Activated CD4-positive, CD25-positive, alpha-beta regulatory T cell treated with anti-CD3 and anti-CD28 coated beads, Interleukin-2, amount 50 U/mL, for 72 hours (primary cell): ENCODE measurements around the gene FAR1.
"Not testable (repeated sequence)": the region's sequence is repeated elsewhere in the genome, so short reads cannot be mapped to it uniquely, and the experiment has no call there.

Experiments used
- DNase-seq: peaks from one replicate; pipeline ENCODE4 v3.0.0; 2021

Gene FAR1

DNA sequence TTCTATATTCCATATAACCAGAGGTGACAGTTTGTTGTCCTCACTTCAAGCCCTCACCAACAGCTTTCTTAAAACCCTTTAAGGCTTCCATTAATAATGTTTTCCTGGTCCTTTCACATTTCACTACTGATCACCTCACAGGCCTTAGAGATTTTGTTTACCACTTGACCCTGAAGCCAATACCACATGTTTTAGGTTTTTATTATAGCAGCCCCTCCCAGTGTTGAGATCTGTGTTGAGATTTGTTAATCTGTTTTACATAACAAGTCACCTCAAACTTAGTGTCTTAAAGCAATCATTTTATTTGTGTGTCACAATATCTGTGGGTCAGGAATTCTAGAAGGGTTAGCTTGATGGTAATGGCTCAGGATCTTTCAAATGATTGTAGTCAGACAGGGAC, 49.9 kb downstream of the FAR1 start:
- DNase-seq: no peak

DNA sequence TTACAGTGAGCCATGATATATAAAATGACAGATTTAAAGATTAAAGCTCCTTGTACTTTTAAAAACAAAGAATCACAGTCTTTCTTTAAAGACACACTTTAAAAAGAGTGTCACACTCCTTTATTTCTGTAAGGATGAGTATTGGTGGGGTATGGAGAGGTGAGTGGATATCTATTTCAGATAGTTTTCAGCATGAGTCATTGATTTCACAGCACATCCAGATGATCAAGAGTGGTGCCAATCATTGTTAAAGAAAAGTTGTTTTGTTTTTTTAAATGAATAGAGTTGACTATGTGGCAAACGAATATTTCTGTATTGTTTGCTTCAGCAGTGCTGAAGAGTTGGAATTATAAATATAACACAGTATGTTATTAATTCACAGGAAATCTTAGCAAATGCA, 52.5 kb downstream of the FAR1 start:
- no peak for DNase-seq

DNA sequence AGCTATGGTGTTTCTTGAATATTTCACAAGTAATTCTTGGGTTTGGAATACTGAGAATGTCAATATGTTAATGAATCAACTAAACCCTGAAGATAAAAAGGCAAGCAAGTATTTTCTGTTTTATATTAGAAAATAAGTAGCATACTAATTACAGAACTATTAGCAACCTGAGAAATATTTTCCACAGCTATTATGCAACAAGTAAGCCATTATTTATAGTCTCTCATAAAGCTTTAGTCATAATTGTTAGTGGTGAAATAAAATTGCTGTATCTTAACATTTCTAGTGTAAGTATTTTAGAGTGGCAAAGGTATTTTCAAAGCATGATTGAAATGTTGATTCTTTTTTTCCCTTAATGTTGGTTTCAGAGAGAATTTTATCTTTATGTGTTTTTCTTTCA, 53.3 kb downstream of the FAR1 start:
- no peak for DNase-seq

DNA sequence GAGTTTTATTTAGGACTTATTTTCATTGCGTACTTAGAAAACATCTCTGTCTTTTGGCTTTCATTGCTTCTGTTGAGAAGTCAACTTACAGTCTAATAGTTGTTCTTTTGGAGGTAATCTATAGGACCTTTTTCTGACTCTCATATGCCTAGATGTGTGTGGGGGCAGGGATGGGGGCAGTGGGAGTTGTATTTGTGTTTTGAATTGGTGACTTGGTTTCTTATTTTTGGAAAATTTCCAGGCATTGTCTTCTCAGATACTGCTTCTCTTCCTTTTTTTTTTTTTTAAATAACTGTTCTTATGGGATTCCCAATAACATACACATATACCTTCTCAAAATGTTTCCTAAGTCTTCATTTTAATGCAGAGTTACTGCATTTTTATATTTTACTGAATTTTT, 58.0 kb downstream of the FAR1 start:
- no peak for DNase-seq

DNA sequence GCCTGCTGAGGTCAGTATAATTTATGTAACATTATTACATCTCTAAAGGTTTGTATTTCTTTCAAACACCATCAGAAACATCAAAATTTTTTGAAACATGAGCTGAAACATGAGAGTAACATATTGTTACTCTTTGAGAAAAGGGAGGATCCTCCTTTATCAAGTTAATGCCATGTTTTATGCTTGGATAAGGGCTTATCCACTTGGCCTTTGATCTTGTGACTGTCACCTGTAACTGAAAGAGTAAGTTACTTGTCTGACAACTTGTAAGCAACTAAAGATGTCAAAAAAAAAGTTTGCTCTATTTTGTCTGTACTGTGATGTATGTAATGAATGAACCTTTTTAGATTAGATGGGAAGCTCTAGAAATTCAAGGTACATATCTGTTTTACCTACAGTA, 59.6 kb downstream of the FAR1 start:
- no peak for DNase-seq

DNA sequence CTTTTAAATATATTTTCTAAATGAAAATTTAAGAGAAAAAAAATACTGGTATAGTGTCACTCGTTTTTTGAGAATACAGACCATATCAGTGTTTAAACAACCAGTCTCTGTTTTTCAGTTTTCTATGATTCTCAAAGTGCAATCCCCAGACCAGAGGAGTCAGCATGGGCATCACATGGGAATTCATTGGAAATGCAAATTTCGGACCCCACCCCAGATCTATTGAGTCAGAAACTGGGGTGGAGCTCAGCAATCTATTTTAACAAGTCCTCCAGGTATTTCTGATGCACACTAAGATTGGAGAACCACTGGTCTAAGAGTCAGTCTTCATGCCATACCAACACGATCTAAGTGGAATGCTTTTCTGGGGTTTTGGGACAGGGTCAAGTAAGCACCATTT, 66.1 kb downstream of the FAR1 start:
- no peak for DNase-seq

DNA sequence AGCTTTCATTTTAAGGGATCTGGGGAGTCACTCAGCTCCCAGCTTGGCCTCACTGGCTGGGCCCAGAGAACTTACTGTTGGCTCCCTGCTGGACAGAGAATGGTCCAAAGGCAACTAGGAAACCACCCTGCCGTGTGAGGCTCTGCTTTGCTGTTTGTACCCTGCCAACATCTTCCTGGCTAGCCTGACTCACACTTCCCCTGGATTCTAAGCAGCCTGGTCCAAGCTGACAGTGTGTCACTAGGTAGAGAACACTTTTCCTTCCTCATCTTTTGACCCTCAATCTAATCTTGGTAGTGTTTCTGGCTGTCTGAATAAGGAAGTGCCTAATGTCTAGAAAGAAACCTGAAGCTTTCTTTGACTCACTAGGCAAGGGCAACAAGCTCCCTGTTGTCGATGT, 76.7 kb downstream of the FAR1 start:
- DNase-seq: no peak

DNA sequence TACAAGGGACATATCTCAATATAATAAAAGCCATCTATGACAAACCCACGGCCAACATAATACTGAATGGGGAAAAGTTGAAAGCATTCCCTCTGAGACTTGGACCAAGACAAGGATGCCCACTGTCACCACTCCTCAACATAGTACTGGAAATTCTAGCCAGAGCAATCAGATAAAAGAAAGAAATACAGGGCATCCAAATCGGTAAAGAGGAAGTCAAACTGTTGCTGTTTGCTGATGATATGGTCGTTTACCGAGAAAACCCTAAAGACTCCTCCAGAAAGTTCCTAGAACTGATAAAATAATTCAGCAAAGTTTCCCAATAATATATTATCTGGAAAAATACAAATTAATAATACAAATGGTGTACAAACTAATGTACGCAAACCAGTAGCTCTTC, 84.8 kb downstream of the FAR1 start:
- DNase-seq: not testable (repeated sequence)

DNA sequence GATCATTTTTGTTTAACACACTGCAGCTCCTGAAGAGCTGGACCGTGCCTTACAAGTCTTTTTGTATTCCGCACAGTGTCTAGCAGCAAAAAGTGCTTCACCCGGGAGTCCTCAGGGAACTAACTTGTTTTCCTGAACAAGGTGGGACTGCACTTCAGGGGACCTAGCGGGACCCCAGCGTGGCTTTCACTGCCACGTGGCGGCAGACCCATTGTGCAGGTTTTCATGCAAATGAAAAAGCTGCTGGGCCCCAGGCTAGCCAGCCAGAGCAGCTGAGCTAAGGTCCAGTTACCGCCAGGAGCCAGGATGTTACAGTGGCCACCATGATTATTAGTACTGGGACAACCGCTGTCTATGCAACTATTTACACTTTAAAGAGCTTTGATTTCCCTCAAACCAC, 90.6 kb downstream of the FAR1 start:
- DNase-seq: no peak

DNA sequence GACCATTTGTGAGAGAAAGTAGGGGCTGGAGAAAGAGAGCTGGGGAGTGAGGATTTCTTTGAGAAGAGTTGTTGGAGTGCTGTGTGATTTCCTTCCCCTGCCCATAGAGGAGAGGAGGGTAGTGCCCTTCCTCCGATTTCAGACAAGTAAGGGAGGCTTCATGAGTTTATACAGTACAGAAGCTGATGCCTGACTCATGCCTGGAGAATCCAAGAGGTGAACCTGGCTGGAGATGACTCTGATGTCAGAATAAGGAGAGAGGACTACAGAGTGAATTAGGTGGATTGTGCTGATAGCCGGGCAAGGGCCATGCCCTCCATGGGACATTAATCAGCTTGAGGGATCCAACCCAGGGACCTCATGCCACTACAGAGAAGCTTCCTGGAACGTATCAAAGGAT, 91.6 kb downstream of the FAR1 start:
- DNase-seq: no peak

DNA sequence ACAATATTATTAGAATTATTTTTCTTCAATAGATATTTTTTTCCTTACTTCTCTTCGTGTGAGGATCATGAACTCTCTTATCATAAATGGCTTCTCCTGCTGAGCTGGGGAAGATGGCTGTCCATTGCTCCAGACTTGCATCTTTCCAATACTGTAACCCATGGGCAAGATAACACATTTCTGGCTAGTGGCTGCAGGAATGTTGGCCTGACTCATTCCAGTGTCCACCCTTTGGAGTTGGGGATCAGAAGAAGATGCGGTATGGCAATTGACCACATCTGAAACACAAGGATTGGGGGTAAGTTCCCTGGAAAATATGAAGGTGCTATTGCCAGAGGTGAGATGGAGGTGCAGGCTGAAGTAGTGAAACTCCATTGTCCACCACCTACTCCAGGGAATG, 92.8 kb downstream of the FAR1 start:
- no peak for DNase-seq

DNA sequence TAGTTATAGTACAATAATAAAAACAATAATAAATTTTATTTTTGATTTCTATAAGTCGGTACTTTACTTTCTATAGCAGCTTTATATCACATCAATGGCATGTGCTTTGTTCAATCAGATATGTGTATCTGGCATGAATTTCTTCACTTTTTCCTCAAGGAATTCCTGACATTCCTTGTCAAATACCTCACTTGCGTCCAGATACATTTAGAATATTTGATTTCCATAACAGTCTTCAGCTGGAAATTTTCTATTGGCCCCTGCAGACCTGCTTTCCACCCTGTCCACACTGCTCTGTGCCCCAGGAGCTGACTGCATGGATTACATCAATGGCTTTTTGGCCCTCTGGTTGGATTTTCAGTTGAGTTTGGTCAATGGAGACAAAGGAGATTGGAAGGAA, 93.2 kb downstream of the FAR1 start:
- DNase-seq: no peak

DNA sequence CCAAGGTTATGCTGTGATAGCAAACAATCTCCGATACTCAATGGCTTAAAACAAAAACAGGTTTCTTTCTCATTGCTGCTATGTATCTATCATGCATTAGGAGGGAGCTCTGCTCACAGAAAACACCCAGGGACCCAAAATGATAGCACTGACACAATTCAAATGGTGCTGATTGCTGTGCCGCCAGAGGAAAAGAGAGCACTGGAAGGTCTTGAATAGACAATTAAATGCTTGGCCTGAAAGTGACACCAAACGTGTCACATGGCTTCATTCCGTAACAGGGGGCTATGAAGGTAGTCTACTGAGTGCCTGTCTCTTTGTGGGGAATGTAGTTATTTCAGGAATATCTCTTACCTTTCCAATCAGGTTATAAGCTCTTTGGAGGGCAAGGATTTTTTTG, 94.2 kb downstream of the FAR1 start:
- no peak for DNase-seq

DNA sequence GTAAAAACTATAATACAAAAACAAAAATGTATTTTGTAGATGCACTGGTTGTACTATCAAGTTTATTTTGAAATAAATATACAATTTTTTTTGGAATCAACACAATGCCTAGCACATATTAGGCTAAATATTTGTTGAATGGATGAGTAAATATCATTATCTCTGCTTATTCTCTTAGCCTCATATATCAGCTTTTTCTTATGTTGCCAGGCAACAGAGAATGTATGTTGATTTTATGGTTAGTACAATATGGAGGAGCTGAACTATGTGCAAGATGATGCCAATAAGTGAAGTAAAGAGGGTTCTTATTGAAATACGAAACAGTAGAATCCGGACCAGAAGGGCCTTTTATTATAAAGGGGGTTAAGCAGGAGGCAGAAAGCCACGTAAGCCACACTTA, 94.9 kb downstream of the FAR1 start:
- DNase-seq: no peak

DNA sequence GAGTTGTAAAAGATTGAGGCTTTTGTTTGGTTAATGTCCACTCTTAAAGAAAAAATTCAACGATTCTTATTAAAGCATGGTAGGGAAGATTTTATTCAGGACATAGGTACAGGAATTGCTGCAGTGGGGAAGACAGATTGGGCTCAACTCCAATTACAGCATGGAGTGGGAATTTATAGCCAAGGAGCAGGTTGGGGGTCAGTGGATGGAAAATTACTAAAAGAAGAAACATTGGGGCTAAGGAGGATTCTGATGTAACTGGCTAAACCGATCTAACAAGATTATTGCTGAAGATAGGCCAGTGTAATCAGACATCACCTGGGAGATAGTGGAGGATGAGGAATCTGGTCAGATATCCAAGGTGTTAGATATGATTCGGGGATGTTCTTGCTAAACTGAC, 97.4 kb downstream of the FAR1 start:
- no peak for DNase-seq

DNA sequence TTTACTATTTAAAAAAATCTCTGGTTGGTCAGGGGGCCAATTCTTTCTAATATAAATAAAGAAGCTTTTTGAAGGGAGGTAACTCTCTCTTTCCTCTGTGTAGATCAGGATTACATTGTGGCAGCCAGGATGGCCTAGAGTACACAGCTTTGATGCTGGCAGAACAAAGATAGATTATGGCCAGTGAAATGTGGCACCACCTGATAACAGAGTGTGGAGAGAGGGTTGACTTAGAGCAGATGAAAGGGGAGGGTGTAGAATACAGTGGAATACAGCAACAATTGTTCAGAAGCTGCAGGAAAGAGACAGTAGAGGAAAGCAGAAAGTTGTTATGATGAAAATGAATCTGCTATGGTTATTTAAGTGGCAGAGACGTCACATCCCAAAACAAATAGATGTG, 99.0 kb downstream of the FAR1 start:
- no peak for DNase-seq

DNA sequence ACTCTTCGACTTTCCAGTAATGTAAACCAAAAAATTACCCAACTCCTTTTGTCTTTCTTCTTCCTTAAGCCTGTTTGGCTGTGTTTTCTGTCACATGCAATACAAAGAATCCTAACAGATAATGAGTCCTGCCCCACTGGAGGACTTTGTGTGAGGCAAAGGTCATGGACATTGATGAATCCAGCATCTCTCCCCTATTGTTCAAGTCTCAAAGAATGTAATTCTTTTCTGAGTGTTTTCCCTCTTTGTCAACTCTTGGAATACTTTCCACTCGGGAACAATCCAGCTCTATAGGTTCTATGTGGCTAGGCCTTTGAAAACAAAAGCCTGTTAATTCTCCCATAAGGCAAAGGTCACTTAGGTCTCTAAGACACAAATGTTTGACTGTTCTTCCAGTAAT, 100.7 kb downstream of the FAR1 start:
- DNase-seq: no peak

DNA sequence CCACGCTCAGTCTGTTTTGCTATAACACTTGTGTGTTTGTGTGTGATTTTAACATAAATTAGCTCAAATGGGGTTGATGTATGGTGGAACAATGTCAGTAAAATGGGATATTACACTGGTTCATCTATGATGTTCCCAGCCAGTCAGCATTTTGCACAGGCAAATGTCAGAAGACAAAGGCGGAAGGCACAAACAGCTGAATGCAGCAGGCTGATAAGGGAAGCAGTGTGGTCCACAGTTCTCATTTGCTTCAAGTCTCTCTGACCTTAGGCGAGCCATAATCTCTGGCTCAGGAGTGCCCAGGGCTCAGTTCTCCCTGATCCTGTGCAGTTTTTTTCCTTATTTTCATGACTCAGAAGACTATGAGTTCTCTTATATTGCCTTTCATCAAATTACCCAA, 102.7 kb downstream of the FAR1 start:
- no peak for DNase-seq

DNA sequence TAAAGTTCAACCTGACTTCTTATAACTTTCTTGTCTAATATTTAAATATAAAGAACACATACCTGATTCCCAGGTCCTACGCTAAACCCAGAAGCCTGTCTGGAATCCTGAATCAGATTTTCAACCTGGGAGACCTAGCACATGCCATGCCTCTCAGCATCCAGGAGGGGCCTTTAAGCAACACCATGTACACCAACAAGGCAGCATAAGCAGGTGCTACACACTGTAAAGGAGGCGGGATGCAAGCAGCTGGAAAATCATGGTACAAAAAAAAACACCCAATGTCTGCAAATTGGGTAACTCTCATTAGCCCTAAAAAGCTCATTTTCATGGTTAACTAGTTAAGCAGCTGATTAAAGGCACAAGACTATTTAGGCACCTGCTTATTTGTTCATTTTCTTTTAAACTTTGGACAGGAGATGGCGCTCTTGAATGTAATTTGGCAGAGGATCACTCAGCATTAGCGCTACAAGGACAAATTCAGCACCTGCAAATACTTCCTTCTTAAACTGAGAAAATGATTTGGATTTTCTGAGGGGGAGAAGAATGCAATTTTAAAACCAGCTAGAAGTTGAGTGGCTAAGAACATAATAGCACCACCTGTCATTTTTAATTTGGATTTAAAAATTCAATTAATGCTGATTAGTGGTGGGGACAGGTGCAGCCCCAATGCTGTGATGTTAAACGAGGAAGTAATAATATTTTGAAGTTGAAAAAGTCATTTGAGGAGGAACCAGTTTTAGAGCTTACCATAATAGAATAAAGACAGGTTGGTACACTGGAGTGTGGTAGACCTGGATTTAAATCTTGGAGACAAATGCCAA, 104.0 kb downstream of the FAR1 start:
- no peak for DNase-seq

DNA sequence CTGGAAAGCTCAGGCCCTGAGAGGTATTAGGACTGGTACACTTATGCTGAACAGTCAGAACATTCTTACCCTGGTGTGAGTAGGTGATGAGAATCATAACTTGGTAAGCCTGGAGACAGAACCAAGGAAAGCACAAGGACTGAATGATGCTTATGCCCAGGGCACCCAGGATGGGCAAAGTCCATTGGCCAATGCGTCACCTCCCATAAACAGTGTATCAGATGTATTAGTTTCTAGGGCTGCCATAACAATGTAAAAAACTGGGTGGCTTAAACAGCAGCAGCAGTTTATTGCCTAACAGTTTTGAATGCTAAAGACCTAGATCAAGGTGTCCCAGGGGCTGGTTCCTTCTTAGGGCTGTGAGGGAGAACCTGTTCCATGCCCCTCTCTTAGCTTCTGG, 107.0 kb downstream of the FAR1 start:
- DNase-seq: no peak

DNA sequence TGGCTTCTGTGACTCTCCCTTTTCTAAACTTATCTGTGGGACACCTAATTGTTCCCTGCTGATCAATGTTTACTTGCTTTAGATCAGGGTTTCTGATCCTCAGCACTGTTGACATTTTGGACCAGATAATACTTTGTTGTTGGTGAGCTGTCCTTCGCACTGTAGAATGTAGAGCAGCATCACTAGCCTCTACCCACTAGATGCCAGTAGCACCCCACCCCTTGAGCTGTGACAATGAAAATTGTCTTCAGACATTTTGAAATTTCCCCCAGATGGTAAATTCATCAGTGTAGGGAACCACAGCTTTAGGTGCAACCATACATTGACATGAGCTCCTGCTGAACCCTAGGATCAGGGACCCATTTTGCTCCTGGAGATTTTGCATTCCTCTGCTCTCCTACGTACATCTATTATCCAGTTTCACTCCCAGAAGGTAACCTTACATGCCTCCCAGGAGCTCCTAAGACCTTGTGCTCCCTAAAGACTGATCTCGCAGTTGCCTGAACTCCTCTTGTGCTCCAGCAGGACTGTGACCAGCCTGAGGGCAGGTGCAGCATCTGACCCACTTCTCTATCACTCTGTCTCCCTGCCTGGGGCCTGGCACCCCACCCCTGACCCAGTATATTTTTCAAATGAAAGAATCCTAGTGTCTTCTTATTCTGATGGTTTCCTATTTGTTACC, 107.8 kb downstream of the FAR1 start:
- DNase-seq: no peak

DNA sequence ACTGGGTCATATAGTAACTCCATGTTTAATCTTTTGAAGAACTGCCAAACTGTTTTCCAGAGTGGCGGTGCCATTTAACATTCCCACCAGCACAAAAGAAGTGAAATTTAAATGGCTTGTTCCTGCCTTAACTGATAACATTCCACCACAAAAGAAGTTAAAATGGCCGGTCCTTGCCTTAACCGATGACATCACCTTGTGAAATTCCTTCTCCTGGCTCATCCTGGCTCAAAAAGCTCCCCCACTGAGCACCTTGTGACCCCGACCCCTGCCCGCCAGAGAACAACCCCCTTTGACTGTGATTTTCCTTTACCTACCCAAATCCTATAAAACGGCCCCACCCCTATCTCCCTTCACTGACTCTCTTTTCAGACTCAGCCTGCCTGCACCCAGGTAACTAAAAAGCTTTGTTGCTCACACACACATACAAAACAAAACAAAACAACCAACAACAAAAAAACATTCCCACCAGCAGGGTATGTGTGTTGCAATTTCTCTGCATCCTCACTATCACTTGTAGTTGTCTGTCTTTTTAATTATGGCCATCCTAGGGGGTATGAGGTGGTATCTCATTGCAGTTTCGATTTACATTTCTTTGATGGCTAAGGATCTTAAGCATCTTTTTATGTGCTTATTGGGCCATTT, 109.0 kb downstream of the FAR1 start:
- no peak for DNase-seq

DNA sequence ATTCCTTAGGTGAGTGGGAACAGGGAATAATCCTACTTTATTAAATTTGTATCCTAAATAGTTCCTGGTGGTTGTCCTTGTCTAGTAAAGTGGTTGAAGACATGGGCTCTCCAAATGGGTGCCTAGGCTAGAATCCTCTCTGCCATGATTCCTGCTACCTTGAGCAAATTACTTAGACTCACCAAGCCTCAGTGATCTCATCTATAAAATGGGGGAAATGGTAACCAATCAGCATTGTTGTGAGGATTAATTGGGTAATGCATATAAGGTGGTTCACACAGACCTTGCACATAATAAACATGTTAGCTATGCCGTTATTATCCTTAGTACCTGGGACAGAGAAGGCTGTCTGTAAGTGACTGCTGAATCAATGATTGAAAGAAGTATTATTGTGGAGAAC, 109.9 kb downstream of the FAR1 start:
- DNase-seq: no peak

DNA sequence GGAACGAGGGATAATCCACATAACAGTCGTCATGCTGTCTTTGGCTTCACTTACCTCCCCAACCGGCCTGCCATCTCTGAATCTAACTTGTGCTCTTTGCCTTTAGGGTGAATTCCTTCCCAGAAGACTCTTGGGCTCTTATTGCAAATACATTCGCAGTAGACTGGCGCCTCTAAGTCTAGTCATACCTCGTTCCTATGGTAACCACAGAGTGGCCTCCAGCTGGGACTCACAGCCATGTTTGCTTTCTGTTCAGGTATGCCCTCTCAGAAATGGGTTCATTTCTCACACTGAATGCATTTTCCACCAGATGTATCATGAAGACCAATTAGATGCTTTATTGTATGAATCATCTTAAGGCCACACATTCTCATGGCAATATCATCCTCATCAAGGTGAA, 112.7 kb downstream of the FAR1 start:
- DNase-seq: no peak
